Measurements from ENCODE around the gene TMIGD1.

The TMIGD1 gene

GRCh38 chr17:30341703-30342249, 7.9 kb upstream of the TMIGD1 start:
- no peak for TF ChIP-seq CTCF (IDR thresholded peaks at IDR 0.05; ENCODE audit: low read depth, low read length)
- DNase-seq (ENCODE audit: low read depth, low spot score): no peak
- in situ Hi-C loops (cut with HindIII; ENCODE audit: low sequenced_read_pairs): no loop called here
- H3K4me3 ChIP-seq (ENCODE audit: low read depth, low read length): no peak overlapping the region

- H3K4me3 ChIP-seq (ENCODE audit: low read depth, low read length): no peak overlapping the region
- no peak for TF ChIP-seq CTCF (IDR thresholded peaks at IDR 0.05; ENCODE audit: low read depth, low read length)
- in situ Hi-C loops (cut with HindIII; ENCODE audit: low sequenced_read_pairs): no loop called here
- DNase-seq (ENCODE audit: low read depth, low spot score): peak; percentile 67
These were observed 7.0 kb upstream of the TMIGD1 start for GRCh38 chr17:30340801-30341356.

- in situ Hi-C loops (cut with HindIII; ENCODE audit: low sequenced_read_pairs): no loop called here
- no peak for TF ChIP-seq CTCF (IDR thresholded peaks at IDR 0.05; ENCODE audit: low read depth, low read length)
- no peak for DNase-seq (ENCODE audit: low read depth, low spot score)
- no peak overlapping the region for H3K4me3 ChIP-seq (ENCODE audit: low read depth, low read length)
These were observed 5.2 kb upstream of the TMIGD1 start for GRCh38 chr17:30339086-30339485.

- no peak for TF ChIP-seq CTCF (IDR thresholded peaks at IDR 0.05; ENCODE audit: low read depth, low read length)
- H3K4me3 ChIP-seq (ENCODE audit: low read depth, low read length): no peak overlapping the region
- in situ Hi-C loops (cut with HindIII; ENCODE audit: low sequenced_read_pairs): no loop called here
- DNase-seq (ENCODE audit: low read depth, low spot score): no peak
These were observed 3.6 kb upstream of the TMIGD1 start for GRCh38 chr17:30337393-30337999.

- DNase-seq (ENCODE audit: low read depth, low spot score): peak; percentile 61
- TF ChIP-seq CTCF (IDR thresholded peaks at IDR 0.05; ENCODE audit: low read depth, low read length): peak; percentile 53
- H3K4me3 ChIP-seq (ENCODE audit: low read depth, low read length): no peak overlapping the region
- in situ Hi-C loops (cut with HindIII; ENCODE audit: low sequenced_read_pairs): no loop called here
These were observed 2.7 kb upstream of the TMIGD1 start for GRCh38 chr17:30336369-30337171.

- TF ChIP-seq CTCF (IDR thresholded peaks at IDR 0.05; ENCODE audit: low read depth, low read length): no peak
- in situ Hi-C loops (cut with HindIII; ENCODE audit: low sequenced_read_pairs): no loop called here
- no peak for DNase-seq (ENCODE audit: low read depth, low spot score)
- no peak overlapping the region for H3K4me3 ChIP-seq (ENCODE audit: low read depth, low read length)
These were observed 564 bp upstream of the TMIGD1 start for GRCh38 chr17:30334421-30334820.
